GM19025 (cell line): ENCODE measurements around the gene SHB.

ENCODE experiments used
- ATAC-seq: cut with Tn5 transposase; IDR thresholded peaks from one replicate; pipeline ENCODE4 v1.9.1; 2021; ENCODE audit warnings: mild to moderate bottlenecking, low read depth, moderate library complexity; ENCODE audit not compliant: unreplicated experiment

SHB gene

GRCh38 chr9:38010918-38011704 is 57.9 kb downstream of the SHB start:
- no peak for ATAC-seq

- ATAC-seq: no peak
Measured at GRCh38 chr9:38009990-38010389, 59.0 kb downstream of the SHB start.

GRCh38 chr9:38009035-38009501 is 60.0 kb downstream of the SHB start:
- no peak for ATAC-seq

- peak; percentile 80 for ATAC-seq
Measured at GRCh38 chr9:38008168-38009034, 60.6 kb downstream of the SHB start.

GRCh38 chr9:38007016-38007415 is 62.0 kb downstream of the SHB start:
- no peak for ATAC-seq

- no peak for ATAC-seq
Measured at GRCh38 chr9:38006163-38006562, 62.9 kb downstream of the SHB start.

- ATAC-seq: no peak
Measured at GRCh38 chr9:38004809-38005560, 64.0 kb downstream of the SHB start.

GRCh38 chr9:38003946-38004808 is 64.8 kb downstream of the SHB start:
- ATAC-seq: no peak

GRCh38 chr9:38003230-38003629 is 65.8 kb downstream of the SHB start:
- no peak for ATAC-seq

- no peak for ATAC-seq
Measured at GRCh38 chr9:38001430-38001829, 67.6 kb downstream of the SHB start.

- no peak for ATAC-seq
Measured at GRCh38 chr9:38000735-38001134, 68.3 kb downstream of the SHB start.

GRCh38 chr9:38000332-38000731 is 68.7 kb downstream of the SHB start:
- ATAC-seq: no peak

GRCh38 chr9:37999588-38000189 is 69.3 kb downstream of the SHB start:
- ATAC-seq: no peak

GRCh38 chr9:37998881-37999587 is 70.0 kb downstream of the SHB start:
- no peak for ATAC-seq

GRCh38 chr9:37997636-37998374 is 71.2 kb downstream of the SHB start:
- no peak for ATAC-seq

GRCh38 chr9:37996819-37997217 is 72.2 kb downstream of the SHB start:
- ATAC-seq: no peak

- ATAC-seq: no peak
Measured at GRCh38 chr9:37995961-37996818, 72.8 kb downstream of the SHB start.
